Measurements from ENCODE around the gene IQCB1.

The IQCB1 gene

GRCh38 chr3:121737644-121738043 is 97.2 kb downstream of the IQCB1 start:
- no peak overlapping the region for H3K4me3 ChIP-seq (ENCODE audit: low read depth, low read length)
- TF ChIP-seq CTCF (IDR thresholded peaks at IDR 0.05; ENCODE audit: low read depth, low read length, missing control alignments), result no peak
- no peak for DNase-seq (ENCODE audit: low read depth)
- in situ Hi-C loops (cut with HindIII; ENCODE audit: low sequenced_read_pairs), result no loop called here

- in situ Hi-C loops (cut with HindIII; ENCODE audit: low sequenced_read_pairs), result no loop called here
- no peak for TF ChIP-seq CTCF (IDR thresholded peaks at IDR 0.05; ENCODE audit: low read depth, low read length, missing control alignments)
Observed at GRCh38 chr3:121736112-121736511, 98.7 kb downstream of the IQCB1 start.

GRCh38 chr3:121735047-121735696 is 99.7 kb downstream of the IQCB1 start:
- H3K4me3 ChIP-seq (ENCODE audit: low read depth, low read length), result no peak overlapping the region
- DNase-seq (ENCODE audit: low read depth), result no peak
- in situ Hi-C loops (cut with HindIII; ENCODE audit: low sequenced_read_pairs), result no loop called here
- TF ChIP-seq CTCF (IDR thresholded peaks at IDR 0.05; ENCODE audit: low read depth, low read length, missing control alignments), result no peak

More at GRCh38 chr3:121736112-121736511, 98.7 kb downstream of the IQCB1 start:
- H3K4me3 ChIP-seq (ENCODE audit: low read depth, low read length), result no peak overlapping the region
- DNase-seq (ENCODE audit: low read depth), result no peak

GRCh38 chr3:121730940-121731687 is 103.7 kb downstream of the IQCB1 start:
- no peak for DNase-seq (ENCODE audit: low read depth)
- in situ Hi-C loops (cut with HindIII; ENCODE audit: low sequenced_read_pairs), result no loop called here
- TF ChIP-seq CTCF (IDR thresholded peaks at IDR 0.05; ENCODE audit: low read depth, low read length, missing control alignments), result no peak
- no peak overlapping the region for H3K4me3 ChIP-seq (ENCODE audit: low read depth, low read length)

- in situ Hi-C loops (cut with HindIII; ENCODE audit: low sequenced_read_pairs), result no loop called here
- H3K4me3 ChIP-seq (ENCODE audit: low read depth, low read length), result no peak overlapping the region
- no peak for DNase-seq (ENCODE audit: low read depth)
- TF ChIP-seq CTCF (IDR thresholded peaks at IDR 0.05; ENCODE audit: low read depth, low read length, missing control alignments), result no peak
Observed at GRCh38 chr3:121724130-121724529, 110.7 kb downstream of the IQCB1 start.

- TF ChIP-seq CTCF (IDR thresholded peaks at IDR 0.05; ENCODE audit: low read depth, low read length, missing control alignments), result no peak
- in situ Hi-C loops (cut with HindIII; ENCODE audit: low sequenced_read_pairs), result no loop called here
- no peak for DNase-seq (ENCODE audit: low read depth)
Observed at GRCh38 chr3:121723485-121723884, 111.4 kb downstream of the IQCB1 start.

More at GRCh38 chr3:121723485-121723884, 111.4 kb downstream of the IQCB1 start:
- H3K4me3 ChIP-seq (ENCODE audit: low read depth, low read length), result no peak overlapping the region

Data from astrocyte of the cerebellum (primary cell).